GM12878 (cell line): ENCODE results near the gene FMOD. TPM values are rescaled to one million over a fixed set of nuclear protein-coding genes. Genes with fewer than 3 reads are reported as not detected.

Experiments used
- ATAC-seq: fragments of 200-7000 bp; cut with Tn5 transposase; 3 replicates; pipeline ENCODE4 v1.9.1; 2020; ENCODE audit warnings: mild to moderate bottlenecking, moderate library complexity
- BruUV-seq: library from RNA; stranded (reverse); fragments of 400-500 nt; replicated peaks from 2 replicates; lab custom pipeline; 2021; lab: Mats Ljungman, UMichigan
- CTCF ChIA-PET: fragments of 300-600 bp; sonication (Branson Sonifier 250); formaldehyde crosslinking; extraction: SDS; loops from one replicate; lab custom pipeline; 2021; ENCODE audit warnings: inconsistent platforms; lab: Yijun Ruan, JAX
- POLR2A ChIA-PET: fragments of 350-600 bp; formaldehyde crosslinking; extraction: SDS; loops from one replicate; lab custom pipeline; 2021; ENCODE audit warnings: inconsistent platforms; lab: Charles Lee
- RAD21 ChIA-PET: fragments of 300-600 bp; sonication (Branson Sonifier 250); formaldehyde crosslinking; loops from one replicate; lab custom pipeline; 2023; ENCODE audit warnings: antibody characterized with exemption; ENCODE audit not compliant: unreplicated experiment; lab: Charles Lee
- SMC1A ChIA-PET: fragments of 300-600 bp; sonication (Branson Sonifier 250); formaldehyde crosslinking; loops from one replicate; lab custom pipeline; 2023; ENCODE audit not compliant: unreplicated experiment, uncharacterized antibody; lab: Charles Lee
- DNase-seq: peaks from one replicate; pipeline ENCODE4 v3.0.0-alpha.2; 2011; ENCODE audit warnings: low read depth, low spot score
- FAIRE-seq: peaks from 3 replicates; lab custom pipeline; 2011; peaks lifted over from hg19 to GRCh38; lab: Jason Lieb, UNC
- H2AFZ ChIP-seq: 2 replicates; pipeline ENCODE4 v1.6.0; 2011; ENCODE audit warnings: low read depth, low read length, control low read depth; ENCODE audit not compliant: control insufficient read depth
- H3K27ac ChIP-seq: 2 replicates; pipeline ENCODE4 v1.5.1; 2011; ENCODE audit warnings: control low read depth; ENCODE audit not compliant: control insufficient read depth, insufficient read depth
- H3K27me3 ChIP-seq, 2 experiments: replicated peaks in 1 of 2; 2 replicates each; pipeline versions ENCODE4 v1.6.0 to v1.6.1; 2011; ENCODE audit warnings: low read length in 1 of 2; ENCODE audit not compliant: control insufficient read depth in 2 of 2, insufficient read depth in 2 of 2
- H3K36me3 ChIP-seq, 2 experiments: 2 replicates each; pipeline ENCODE4 v1.5.1; 2011; ENCODE audit warnings: low read length in 1 of 2; ENCODE audit not compliant: control insufficient read depth in 2 of 2, insufficient read depth in 2 of 2
- H3K4me1 ChIP-seq: 2 replicates; pipeline ENCODE4 v1.6.1; 2011; ENCODE audit warnings: mild to moderate bottlenecking, low read length, moderate library complexity, mixed read lengths; ENCODE audit not compliant: control insufficient read depth, insufficient read depth
- H3K4me2 ChIP-seq: 2 replicates; pipeline ENCODE4 v1.6.0; 2011; ENCODE audit warnings: control low read depth; ENCODE audit not compliant: control insufficient read depth, insufficient read depth
- H3K4me3 ChIP-seq: fragments of 200-600 bp; sonication (generic); 2 replicates; pipeline ENCODE4 v1.5.1; 2016
- H3K79me2 ChIP-seq: 2 replicates; pipeline ENCODE4 v1.6.0; 2011; ENCODE audit warnings: low read length; ENCODE audit not compliant: control insufficient read depth, insufficient read depth
- H3K9ac ChIP-seq: 2 replicates; pipeline ENCODE4 v1.8.0; 2011; ENCODE audit warnings: low read length, control low read depth, mixed read lengths; ENCODE audit not compliant: control insufficient read depth, insufficient read depth
- H3K9me3 ChIP-seq: replicated peaks from 3 replicates; pipeline ENCODE4 v1.5.1; 2011; ENCODE audit warnings: mild to moderate bottlenecking, low read length; ENCODE audit not compliant: control insufficient read depth, insufficient read depth
- H4K20me1 ChIP-seq: 2 replicates; pipeline ENCODE4 v1.6.0; 2011; ENCODE audit not compliant: control insufficient read depth, insufficient read depth
- BHLHE40 ChIP-seq, 2 experiments: fragments of 450-650 bp in 1 of 2; IDR thresholded peaks; 2 replicates each; pipeline ENCODE4 v1.6.1; 2011 to 2017; ENCODE audit warnings: low read depth in 2 of 2, borderline replicate concordance in 1 of 2, improper control_type of control experiment in 1 of 2, low read length in 1 of 2, mild to moderate bottlenecking in 1 of 2
- CBX5 ChIP-seq: sonication (generic); IDR thresholded peaks from 2 replicates; pipeline ENCODE4 v1.6.1; 2016; ENCODE audit warnings: low read depth, moderate library complexity, mild to moderate bottlenecking, inconsistent platforms
- EED ChIP-seq: sonication (generic); IDR thresholded peaks from 2 replicates; pipeline ENCODE4 v1.6.1; 2016; ENCODE audit warnings: antibody characterized with exemption, low read depth
- MTA2 ChIP-seq: fragments of 450-650 bp; IDR thresholded peaks from 2 replicates; pipeline ENCODE4 v1.6.1; 2016; ENCODE audit warnings: low read depth, mild to moderate bottlenecking, moderate library complexity
- NBN ChIP-seq: fragments of 450-650 bp; IDR thresholded peaks from 2 replicates; pipeline ENCODE4 v1.6.1; 2016
- PBX3 ChIP-seq: IDR thresholded peaks from 2 replicates; pipeline ENCODE4 v1.6.1; 2011; ENCODE audit warnings: mild to moderate bottlenecking, low read depth, low read length, moderate library complexity; ENCODE audit not compliant: insufficient replicate concordance
- POLR2AphosphoS2 ChIP-seq: IDR thresholded peaks from 2 replicates; pipeline ENCODE4 v1.6.1; 2011; ENCODE audit warnings: low read depth, mild to moderate bottlenecking, low read length, improper control_type of control experiment, moderate library complexity
- SIN3A ChIP-seq: IDR thresholded peaks from 2 replicates; pipeline ENCODE4 v1.6.1; 2012; ENCODE audit warnings: low read depth, low read length, improper control_type of control experiment
- ZBED1 ChIP-seq: IDR thresholded peaks from 2 replicates; pipeline ENCODE4 v1.6.1; 2016; ENCODE audit warnings: borderline replicate concordance
- ZBTB33 ChIP-seq: fragments of 450-650 bp; IDR thresholded peaks from 2 replicates; pipeline ENCODE4 v1.6.1; 2017; ENCODE audit warnings: mild to moderate bottlenecking
- WGBS: methylation state at CpG from one replicate; pipeline ENCODE4 v1.1.6; 2016; ENCODE audit warnings: low lambda C conversion rate; ENCODE audit not compliant: insufficient replicate concordance, insufficient coverage; ENCODE audit errors: missing lambda C conversion rate; 5-methylcytosine and 5-hydroxymethylcytosine counted together
- in situ Hi-C: fragments of 300-500 bp; cut with MboI; formaldehyde crosslinking; loops from 9 replicates; pipeline ENCODE4 v1.14.3; 2018; ENCODE audit warnings: mixed read lengths
- intact Hi-C: fragments of 100-400 bp; cut with micrococcal nuclease; formaldehyde crosslinking; loops from one replicate; pipeline ENCODE4 v1.14.2; 2022; ENCODE audit not compliant: unreplicated experiment
- polyA plus RNA-seq, 11 experiments: library from polyadenylated mRNA; depleted of rRNA in 4 of 11; unstranded in 6 of 11; stranded (reverse) in 5 of 11; fragments of >200 nt; fragmentation: Nextera tagmentation in 4 of 11; fragmentation: Illumina TruSeq in 1 of 11; extraction: Ambion mirVana in 4 of 11; extraction: Trizol in 1 of 11; gene quantifications; 1 replicate in 1 of 11; 2 replicates in 10 of 11; pipeline versions ENCODE4 v1.2.1 to v1.2.3, GENCODE V29; 2011 to 2016; ENCODE audit warnings: inconsistent platforms in 2 of 11, missing spikeins in 2 of 11, low read depth in 1 of 11
- total RNA-seq, 4 experiments: library from RNA; depleted of rRNA in 3 of 4; stranded (reverse); fragments of >200 nt in 3 of 4; fragmentation: Illumina TruSeq in 1 of 4; extraction: Trizol in 1 of 4; gene quantifications; 2 replicates each; pipeline versions ENCODE4 v1.2.1 to v1.2.3, GENCODE V29; 2013 to 2021
- TF ChIP-seq, protein P1 (sequence below): fragments of 150-350 bp; IDR thresholded peaks from 2 replicates; pipeline ENCODE4 v1.6.1; 2016; ENCODE audit warnings: low read depth, low read length

The FMOD gene
- total and polyA plus RNA-seq, 10 of the 15 experiments (the other 5 are each of a cell fraction or from before 2014, with no cell fraction given) = 0.03 to 0.26 (median 0.11) TPM; not detected in 7

GRCh38 chr1:203349773-203350524, 973 bp downstream of the FMOD start:
- ATAC-seq (no peak), DNase-seq (no peak)
- no peaks in the 10 kb centered on the region for H4K20me1 ChIP-seq
- ChIA-PET RAD21 (no interaction called here), POLR2A (interaction anchor here (0.9 kb wide), 1 partner anchor 30 kb away, joined by 3 read pairs; no protein-coding TSS in a partner anchor), SMC1A (interaction anchor here (0.8 to 1.8 kb wide), 4 partner anchors 65 to 138 kb away, joined by 3 to 4 read pairs (median 3); no protein-coding TSS in a partner anchor)
- BruUV-seq = no TSS peak
- H3K27ac ChIP-seq = no peak overlapping the region
- no peaks in the 10 kb centered on the region for H3K9me3 ChIP-seq
- no peak overlapping the region for H3K9ac ChIP-seq
- H2AFZ ChIP-seq = no peak overlapping the region
- H3K4me3 ChIP-seq = no peak overlapping the region
- no peak overlapping the region for H3K4me2 ChIP-seq
- intact Hi-C loops = no loop called here
- H3K4me1 ChIP-seq = no peaks in the 10 kb centered on the region
- H3K27me3 ChIP-seq = peaks cover 0 to 1% of the 10 kb centered on the region in 2 experiments; a peak in 1 of 4 replicates
- H3K36me3 ChIP-seq = no peaks in the 10 kb centered on the region
- H3K79me2 ChIP-seq = no peaks in the 10 kb centered on the region
- no peak for TF ChIP-seq EED
- TF ChIP-seq BHLHE40 (IDR thresholded peaks at IDR 0.05; ENCODE audit: borderline replicate concordance in 1 of 2, low read depth in 2 of 2, low read length in 1 of 2) = no peak
- no peak for TF ChIP-seq SIN3A
- no peak for TF ChIP-seq POLR2AphosphoS2
- TF ChIP-seq PBX3 = no peak
- no peak for TF ChIP-seq NBN
- no peak for TF ChIP-seq ZBED1
- TF ChIP-seq ZBTB33 = no peak
- TF ChIP-seq CBX5 = no peak
- TF ChIP-seq, protein P1, sequence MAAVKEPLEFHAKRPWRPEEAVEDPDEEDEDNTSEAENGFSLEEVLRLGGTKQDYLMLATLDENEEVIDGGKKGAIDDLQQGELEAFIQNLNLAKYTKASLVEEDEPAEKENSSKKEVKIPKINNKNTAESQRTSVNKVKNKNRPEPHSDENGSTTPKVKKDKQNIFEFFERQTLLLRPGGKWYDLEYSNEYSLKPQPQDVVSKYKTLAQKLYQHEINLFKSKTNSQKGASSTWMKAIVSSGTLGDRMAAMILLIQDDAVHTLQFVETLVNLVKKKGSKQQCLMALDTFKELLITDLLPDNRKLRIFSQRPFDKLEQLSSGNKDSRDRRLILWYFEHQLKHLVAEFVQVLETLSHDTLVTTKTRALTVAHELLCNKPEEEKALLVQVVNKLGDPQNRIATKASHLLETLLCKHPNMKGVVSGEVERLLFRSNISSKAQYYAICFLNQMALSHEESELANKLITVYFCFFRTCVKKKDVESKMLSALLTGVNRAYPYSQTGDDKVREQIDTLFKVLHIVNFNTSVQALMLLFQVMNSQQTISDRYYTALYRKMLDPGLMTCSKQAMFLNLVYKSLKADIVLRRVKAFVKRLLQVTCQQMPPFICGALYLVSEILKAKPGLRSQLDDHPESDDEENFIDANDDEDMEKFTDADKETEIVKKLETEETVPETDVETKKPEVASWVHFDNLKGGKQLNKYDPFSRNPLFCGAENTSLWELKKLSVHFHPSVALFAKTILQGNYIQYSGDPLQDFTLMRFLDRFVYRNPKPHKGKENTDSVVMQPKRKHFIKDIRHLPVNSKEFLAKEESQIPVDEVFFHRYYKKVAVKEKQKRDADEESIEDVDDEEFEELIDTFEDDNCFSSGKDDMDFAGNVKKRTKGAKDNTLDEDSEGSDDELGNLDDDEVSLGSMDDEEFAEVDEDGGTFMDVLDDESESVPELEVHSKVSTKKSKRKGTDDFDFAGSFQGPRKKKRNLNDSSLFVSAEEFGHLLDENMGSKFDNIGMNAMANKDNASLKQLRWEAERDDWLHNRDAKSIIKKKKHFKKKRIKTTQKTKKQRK = no peak
- TF ChIP-seq MTA2 = no peak
- TF ChIP-seq, all 136 proteins: peak for 0
- FAIRE-seq = no peak
- in situ Hi-C loops = no loop called here
- 42% methylated on average over 4 of the region's 4 CpGs for WGBS
- CTCF ChIA-PET = interaction anchor here (1.1 to 15.0 kb wide), 3 partner anchors 6 to 138 kb away, joined by 3 to 184 read pairs (median 6); no protein-coding TSS in a partner anchor
